Keratinocyte (primary cell): Measurements from ENCODE around the gene FBXL14.

Source experiments
- CTCF ChIP-seq, 3 experiments: IDR thresholded peaks in 1 of 3; conservative IDR thresholded peaks in 1 of 3; optimal IDR thresholded peaks in 1 of 3; 2 replicates in 2 of 3; 3 replicates in 1 of 3; pipeline versions ENCODE3 to v1.5.1; 2011; ENCODE audit warnings: low read length in 3 of 3, mild to moderate bottlenecking in 3 of 3, moderate library complexity in 2 of 3, control low read depth in 1 of 3, inconsistent platforms in 1 of 3; ENCODE audit not compliant: insufficient read depth in 2 of 3; ENCODE audit errors: extremely low read depth in 1 of 3
- EZH2 ChIP-seq: IDR thresholded peaks from one replicate; pipeline ENCODE4 v1.6.1; 2012; ENCODE audit warnings: inconsistent platforms, mild to moderate bottlenecking, low read length, moderate library complexity

GRCh38 chr12:1530592-1531152 is 63.7 kb downstream of the FBXL14 start:
- TF ChIP-seq CTCF (optimal IDR thresholded peaks at IDR 0.05 in 1 of 3, IDR thresholded peaks at IDR 0.05 in 1 of 3, conservative IDR thresholded peaks at IDR 0.05 in 1 of 3; ENCODE audit: extremely low read depth in 1 of 3, insufficient read depth in 2 of 3, low read length in 3 of 3) = no peak
- no peak for TF ChIP-seq EZH2
